WTC11 (cell line): ENCODE data around the gene SOCS6.

ENCODE experiments used
- CBFB ChIP-seq: sonication (generic); formaldehyde crosslinking; IDR thresholded peaks from 2 replicates; pipeline ENCODE4 v1.8.1; 2022; ENCODE audit warnings: mild to moderate bottlenecking, low read depth, missing genetic modification reagents
- CREM ChIP-seq: sonication (generic); formaldehyde crosslinking; IDR thresholded peaks from 2 replicates; pipeline ENCODE4 v1.8.1; 2022; ENCODE audit warnings: mild to moderate bottlenecking, missing genetic modification reagents, moderate library complexity
- CTCF ChIP-seq: fragments of 200-600 bp; IDR thresholded peaks from 2 replicates; pipeline ENCODE4 v1.8.0; 2022; ENCODE audit warnings: antibody characterized with exemption
- GABPB1 ChIP-seq: sonication (generic); formaldehyde crosslinking; IDR thresholded peaks from 2 replicates; pipeline ENCODE4 v1.8.1; 2023; ENCODE audit warnings: mild to moderate bottlenecking, missing genetic modification reagents
- MAX ChIP-seq: sonication (generic); formaldehyde crosslinking; IDR thresholded peaks from 2 replicates; pipeline ENCODE4 v1.8.0; 2022; ENCODE audit warnings: mild to moderate bottlenecking, missing genetic modification reagents
- NR1H2 ChIP-seq: sonication (generic); formaldehyde crosslinking; IDR thresholded peaks from 2 replicates; pipeline ENCODE4 v1.9.0; 2021; ENCODE audit warnings: mild to moderate bottlenecking, moderate library complexity, missing genetic modification reagents
- TEAD4 ChIP-seq: sonication (generic); formaldehyde crosslinking; IDR thresholded peaks from 2 replicates; pipeline ENCODE4 v1.8.0; 2022; ENCODE audit warnings: mild to moderate bottlenecking, missing genetic modification reagents
- TP53 ChIP-seq: sonication (generic); formaldehyde crosslinking; IDR thresholded peaks from 2 replicates; pipeline ENCODE4 v1.8.1; 2023; ENCODE audit warnings: mild to moderate bottlenecking, missing genetic modification reagents
- ZBTB43 ChIP-seq: sonication (generic); formaldehyde crosslinking; IDR thresholded peaks from 2 replicates; pipeline ENCODE4 v1.8.1; 2023; ENCODE audit warnings: mild to moderate bottlenecking, missing genetic modification reagents
- ZNF232 ChIP-seq: sonication (generic); formaldehyde crosslinking; IDR thresholded peaks from 2 replicates; pipeline ENCODE4 v1.8.0; 2022; ENCODE audit warnings: mild to moderate bottlenecking, missing genetic modification reagents
- TF ChIP-seq, protein P1 (sequence below): sonication (generic); formaldehyde crosslinking; IDR thresholded peaks from 2 replicates; pipeline ENCODE4 v1.8.1; 2022; ENCODE audit warnings: low read depth, mild to moderate bottlenecking, moderate library complexity, missing genetic modification reagents, borderline replicate concordance
- TF ChIP-seq, protein P2 (sequence below): fragments of 250-450 bp; sonication (Bioruptor Pico); IDR thresholded peaks from 2 replicates; pipeline ENCODE4 v1.8.0; 2021; ENCODE audit warnings: mild to moderate bottlenecking

DNA sequence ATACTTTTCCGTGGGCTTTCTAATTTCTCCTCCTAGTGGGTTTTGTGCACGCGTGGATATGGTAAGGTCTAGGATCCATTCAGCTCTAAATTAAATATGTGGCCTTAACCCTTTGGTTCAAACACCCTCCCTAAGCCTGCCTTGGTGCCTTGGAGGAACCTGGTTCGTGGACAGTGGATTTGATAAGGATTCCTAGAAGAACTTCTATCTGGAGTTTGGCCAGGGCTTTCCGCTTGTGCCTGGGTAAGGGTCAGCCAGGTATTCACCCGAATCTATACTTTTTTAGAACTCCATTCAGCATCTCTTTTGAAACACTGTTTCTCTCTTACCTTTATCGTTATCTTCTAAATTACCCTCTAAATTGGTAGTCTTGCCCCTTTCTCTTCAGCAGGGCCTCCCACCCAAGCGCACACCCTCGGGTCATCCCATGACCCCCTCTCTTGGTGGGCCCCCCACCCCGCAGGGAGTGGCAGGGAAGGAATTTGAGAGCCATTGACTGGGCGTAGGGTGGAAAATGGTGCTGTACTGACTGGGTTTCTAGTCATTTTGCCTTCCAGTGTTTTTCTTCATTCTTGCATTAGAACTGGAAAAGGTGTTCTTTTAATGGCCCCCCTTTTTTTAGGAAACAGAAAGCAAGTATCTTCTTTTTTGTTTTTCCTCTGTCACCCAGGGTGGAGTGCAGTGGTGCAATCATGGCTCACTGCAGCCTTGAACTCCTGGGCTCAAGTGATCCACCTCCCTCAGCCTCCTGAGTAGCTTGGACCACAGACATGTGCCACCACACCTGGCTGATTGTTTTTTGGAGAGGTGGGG lies 1.8 kb downstream of the SOCS6 start:
- no peak for TF ChIP-seq CTCF
- no peak for TF ChIP-seq CREM
- TF ChIP-seq, protein P1, sequence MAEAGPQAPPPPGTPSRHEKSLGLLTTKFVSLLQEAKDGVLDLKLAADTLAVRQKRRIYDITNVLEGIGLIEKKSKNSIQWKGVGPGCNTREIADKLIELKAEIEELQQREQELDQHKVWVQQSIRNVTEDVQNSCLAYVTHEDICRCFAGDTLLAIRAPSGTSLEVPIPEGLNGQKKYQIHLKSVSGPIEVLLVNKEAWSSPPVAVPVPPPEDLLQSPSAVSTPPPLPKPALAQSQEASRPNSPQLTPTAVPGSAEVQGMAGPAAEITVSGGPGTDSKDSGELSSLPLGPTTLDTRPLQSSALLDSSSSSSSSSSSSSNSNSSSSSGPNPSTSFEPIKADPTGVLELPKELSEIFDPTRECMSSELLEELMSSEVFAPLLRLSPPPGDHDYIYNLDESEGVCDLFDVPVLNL (CRISPR knock-in tag) = no peak
- TF ChIP-seq CBFB (CRISPR knock-in tag) = no peak
- TF ChIP-seq ZNF232 = no peak
- TF ChIP-seq MAX (CRISPR knock-in tag) = no peak
- TF ChIP-seq, protein P2, sequence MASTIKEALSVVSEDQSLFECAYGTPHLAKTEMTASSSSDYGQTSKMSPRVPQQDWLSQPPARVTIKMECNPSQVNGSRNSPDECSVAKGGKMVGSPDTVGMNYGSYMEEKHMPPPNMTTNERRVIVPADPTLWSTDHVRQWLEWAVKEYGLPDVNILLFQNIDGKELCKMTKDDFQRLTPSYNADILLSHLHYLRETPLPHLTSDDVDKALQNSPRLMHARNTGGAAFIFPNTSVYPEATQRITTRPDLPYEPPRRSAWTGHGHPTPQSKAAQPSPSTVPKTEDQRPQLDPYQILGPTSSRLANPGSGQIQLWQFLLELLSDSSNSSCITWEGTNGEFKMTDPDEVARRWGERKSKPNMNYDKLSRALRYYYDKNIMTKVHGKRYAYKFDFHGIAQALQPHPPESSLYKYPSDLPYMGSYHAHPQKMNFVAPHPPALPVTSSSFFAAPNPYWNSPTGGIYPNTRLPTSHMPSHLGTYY = no peak
- no peak for TF ChIP-seq TP53 (CRISPR knock-in tag)
- TF ChIP-seq GABPB1 (CRISPR knock-in tag) = no peak; the same call in 1 of the 2 replicates
- no peak for TF ChIP-seq ZBTB43
- no peak for TF ChIP-seq TEAD4 (CRISPR knock-in tag)
- TF ChIP-seq NR1H2 (CRISPR knock-in tag) = no peak
